PC-9 (cell line): Measurements from ENCODE around the gene PRR30.

Experiments
- EZH2 ChIP-seq: fragments of 200-600 bp; sonication (generic); IDR thresholded peaks from 2 replicates; pipeline ENCODE4 v1.8.0; 2017; ENCODE audit warnings: antibody characterized with exemption, low read depth
- TF ChIP-seq, protein P1 (sequence below): fragments of 200-600 bp; sonication (generic); conservative IDR thresholded peaks from 2 replicates; pipeline ENCODE4 v1.6.1; 2017; ENCODE audit warnings: mixed run types, antibody characterized with exemption, mild to moderate bottlenecking, moderate library complexity

DNA sequence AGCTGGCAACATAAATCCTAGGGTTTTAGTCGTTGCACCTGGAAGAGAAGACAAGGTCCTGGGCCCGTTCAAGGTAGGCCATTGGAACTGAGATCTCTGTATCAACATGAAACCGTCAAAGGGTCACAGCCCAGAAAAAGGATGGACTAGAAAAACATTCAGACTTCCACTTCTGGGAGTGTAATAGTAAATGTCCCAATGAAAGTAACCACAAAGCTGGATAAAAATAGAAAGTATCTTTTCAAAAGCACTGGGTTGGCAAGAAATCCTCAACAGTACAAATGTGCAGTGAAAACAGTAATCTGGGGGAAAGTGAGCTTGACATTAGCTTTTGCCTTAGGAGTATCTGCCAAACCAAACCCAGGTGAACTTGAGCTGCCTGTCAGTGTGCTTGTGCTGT, 33.2 kb downstream of the PRR30 start:
- TF ChIP-seq, protein P1, sequence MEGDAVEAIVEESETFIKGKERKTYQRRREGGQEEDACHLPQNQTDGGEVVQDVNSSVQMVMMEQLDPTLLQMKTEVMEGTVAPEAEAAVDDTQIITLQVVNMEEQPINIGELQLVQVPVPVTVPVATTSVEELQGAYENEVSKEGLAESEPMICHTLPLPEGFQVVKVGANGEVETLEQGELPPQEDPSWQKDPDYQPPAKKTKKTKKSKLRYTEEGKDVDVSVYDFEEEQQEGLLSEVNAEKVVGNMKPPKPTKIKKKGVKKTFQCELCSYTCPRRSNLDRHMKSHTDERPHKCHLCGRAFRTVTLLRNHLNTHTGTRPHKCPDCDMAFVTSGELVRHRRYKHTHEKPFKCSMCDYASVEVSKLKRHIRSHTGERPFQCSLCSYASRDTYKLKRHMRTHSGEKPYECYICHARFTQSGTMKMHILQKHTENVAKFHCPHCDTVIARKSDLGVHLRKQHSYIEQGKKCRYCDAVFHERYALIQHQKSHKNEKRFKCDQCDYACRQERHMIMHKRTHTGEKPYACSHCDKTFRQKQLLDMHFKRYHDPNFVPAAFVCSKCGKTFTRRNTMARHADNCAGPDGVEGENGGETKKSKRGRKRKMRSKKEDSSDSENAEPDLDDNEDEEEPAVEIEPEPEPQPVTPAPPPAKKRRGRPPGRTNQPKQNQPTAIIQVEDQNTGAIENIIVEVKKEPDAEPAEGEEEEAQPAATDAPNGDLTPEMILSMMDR = no peak
- no peak for TF ChIP-seq EZH2
